Right ventricle myocardium inferior (tissue), 1 donor: ENCODE data around the gene EML6. TPM values are rescaled to one million over a fixed set of nuclear protein-coding genes. Genes with fewer than 3 reads are reported as not detected.

Experiments
- ATAC-seq: fragments of 200-7000 bp; cut with Tn5 transposase; one replicate; pipeline ENCODE4 v1.9.1; 2020; ENCODE audit warnings: mild to moderate bottlenecking, moderate library complexity
- DNase-seq: peaks from one replicate; pipeline ENCODE4 v3.0.0; 2021; ENCODE audit errors: missing footprints
- intact Hi-C: fragments of 100-400 bp; cut with DNase I; formaldehyde crosslinking; loops from one replicate; pipeline ENCODE4 v1.11.0; 2022
- total RNA-seq: library from RNA; stranded (reverse); fragmentation: NEBNext Ultra II Directional; extraction: Animal tissue kit (Norgen Biotek cat#: 25700); gene quantifications from one replicate; pipeline ENCODE4 v1.2.1, GENCODE V29; 2021
- donor health status: DM: no; HTN: yes; CAD: no; lungs with severe emphysema.

Gene EML6
- total RNA-seq, 1 donor from 2014 or later = 0.16 TPM

GRCh38 chr2:54891909-54892308 lies 168.4 kb downstream of the EML6 start:
- ATAC-seq (no peak), DNase-seq (no peak)
- intact Hi-C loops = no loop called here

- intact Hi-C loops = no loop called here
- no peak for DNase-seq
- ATAC-seq = no peak
These were observed 171.0 kb downstream of the EML6 start for GRCh38 chr2:54894467-54894866.

- intact Hi-C loops = no loop called here
- DNase-seq (no peak), ATAC-seq (no peak)
These were observed 172.3 kb downstream of the EML6 start for GRCh38 chr2:54895730-54896129.

GRCh38 chr2:54897420-54898310 lies 174.2 kb downstream of the EML6 start:
- ATAC-seq = no peak
- intact Hi-C loops = no loop called here
- peak; percentile 33 for DNase-seq

- intact Hi-C loops = no loop called here
- DNase-seq = no peak
- no peak for ATAC-seq
These were observed 175.2 kb downstream of the EML6 start for GRCh38 chr2:54898456-54899226.

GRCh38 chr2:54899576-54900200 lies 176.2 kb downstream of the EML6 start:
- DNase-seq = no peak
- ATAC-seq = peak; percentile 72
- intact Hi-C loops = loop anchor here (5.0 kb wide), 1 partner anchor 268 kb away; no protein-coding TSS in a partner anchor

- no peak for DNase-seq
- intact Hi-C loops = loop anchor here (5.0 kb wide), 1 partner anchor 266 kb away; no protein-coding TSS in a partner anchor
- no peak for ATAC-seq
These were observed 177.9 kb downstream of the EML6 start for GRCh38 chr2:54901224-54901986.

- ATAC-seq (no peak), DNase-seq (no peak)
- intact Hi-C loops = loop anchor here (5.0 kb wide), 1 partner anchor 265 kb away; no protein-coding TSS in a partner anchor
These were observed 179.3 kb downstream of the EML6 start for GRCh38 chr2:54902763-54903162.

GRCh38 chr2:54903736-54904554 lies 180.5 kb downstream of the EML6 start:
- intact Hi-C loops = loop anchor here (5.0 kb wide), 1 partner anchor 263 kb away; no protein-coding TSS in a partner anchor
- ATAC-seq = peak; percentile 50
- no peak for DNase-seq

GRCh38 chr2:54904836-54905235 lies 181.4 kb downstream of the EML6 start:
- no peak for DNase-seq
- no peak for ATAC-seq
- intact Hi-C loops = loop anchor here (5.0 kb wide), 1 partner anchor 262 kb away; no protein-coding TSS in a partner anchor

GRCh38 chr2:54906716-54907115 lies 183.3 kb downstream of the EML6 start:
- DNase-seq (no peak), ATAC-seq (no peak)
- intact Hi-C loops = no loop called here

GRCh38 chr2:54907663-54908062 lies 184.2 kb downstream of the EML6 start:
- DNase-seq (no peak), ATAC-seq (no peak)
- intact Hi-C loops = no loop called here

GRCh38 chr2:54908591-54908990 lies 185.1 kb downstream of the EML6 start:
- DNase-seq = no peak
- intact Hi-C loops = no loop called here
- ATAC-seq = no peak

- intact Hi-C loops = no loop called here
- DNase-seq (no peak), ATAC-seq (no peak)
These were observed 185.5 kb downstream of the EML6 start for GRCh38 chr2:54909001-54909400.

- ATAC-seq (no peak), DNase-seq (no peak)
- intact Hi-C loops = no loop called here
These were observed 188.8 kb downstream of the EML6 start for GRCh38 chr2:54912305-54912704.

GRCh38 chr2:54912893-54913292 lies 189.4 kb downstream of the EML6 start:
- ATAC-seq (no peak), DNase-seq (no peak)
- intact Hi-C loops = no loop called here

GRCh38 chr2:54914637-54915036 lies 191.2 kb downstream of the EML6 start:
- intact Hi-C loops = no loop called here
- ATAC-seq = no peak
- no peak for DNase-seq

- DNase-seq (no peak), ATAC-seq (no peak)
- intact Hi-C loops = no loop called here
These were observed 191.6 kb downstream of the EML6 start for GRCh38 chr2:54915101-54915500.
